MM.1S (cell line): ENCODE results near the gene HRCT1.

Experiments
- CTCF ChIP-seq: fragments of 300-600 bp; sonication (generic); IDR thresholded peaks from 2 replicates; pipeline ENCODE4 v1.5.1; 2016; ENCODE audit warnings: antibody characterized with exemption, low read length, mixed read lengths
- EZH2 ChIP-seq: fragments of 300-600 bp; sonication (generic); optimal IDR thresholded peaks from 2 replicates; pipeline ENCODE3; 2017; ENCODE audit warnings: low read depth, mild to moderate bottlenecking, antibody characterized with exemption, low read length, mixed read lengths
- EZH2phosphoT487 ChIP-seq: fragments of 300-600 bp; sonication (generic); IDR thresholded peaks from 2 replicates; pipeline ENCODE4 v1.6.1; 2018; ENCODE audit warnings: antibody characterized with exemption, low read length

GRCh38 chr9:35923598-35923926, 17.6 kb downstream of the HRCT1 start:
- no peak for TF ChIP-seq CTCF
- TF ChIP-seq EZH2 = no peak
- TF ChIP-seq EZH2phosphoT487 = no peak
